ENCODE results near the gene RCOR2. TPM values are rescaled to one million over a fixed set of nuclear protein-coding genes. Genes with fewer than 3 reads are reported as not detected.

Gene RCOR2
- total and polyA plus RNA-seq, 2 of the 13 experiments (the other 11 are each of a cell fraction or from before 2014, with no cell fraction given): 8.3 to 8.5 TPM

GRCh38 chr11:63938479-63939396, 21.8 kb upstream of the RCOR2 start, which contains the start of gene NAA40 (continued):
- TF ChIP-seq ZNF740 (CRISPR knock-in tag; IDR thresholded peaks at IDR 0.05): peak; percentile 91
- peak; percentile 77 for TF ChIP-seq BHLHE40 (IDR thresholded peaks at IDR 0.05; ENCODE audit: low read length)
- no peak for TF ChIP-seq ZNF263 (CRISPR knock-in tag; IDR thresholded peaks at IDR 0.05)
- TF ChIP-seq ZNF652 (CRISPR knock-in tag; IDR thresholded peaks at IDR 0.05; ENCODE audit: borderline replicate concordance, low read depth): no peak
- 0 out of 2 replicates have a peak, but pooled peaks have one; percentile 38 for TF ChIP-seq RFXANK (CRISPR knock-in tag; IDR thresholded peaks at IDR 0.05)
- peak; percentile 63; the same call in 1 of the 2 replicates for TF ChIP-seq ZNF574 (CRISPR knock-in tag; IDR thresholded peaks at IDR 0.05)
- no peak for TF ChIP-seq IRX3 (CRISPR knock-in tag; IDR thresholded peaks at IDR 0.05; ENCODE audit: borderline replicate concordance, low read depth)
- peak; percentile 97 for TF ChIP-seq ARID4A (CRISPR knock-in tag; IDR thresholded peaks at IDR 0.05; ENCODE audit: borderline replicate concordance)
- TF ChIP-seq E2F1 (CRISPR knock-in tag; IDR thresholded peaks at IDR 0.05): peak; percentile 54; the same call in 1 of the 2 replicates
- no peak for TF ChIP-seq SMYD3 (CRISPR knock-in tag; IDR thresholded peaks at IDR 0.05)
- 0 out of 2 replicates have a peak, but pooled peaks have one; percentile 41 for TF ChIP-seq ETV6 (CRISPR knock-in tag; conservative IDR thresholded peaks at IDR 0.05)
- peak; percentile 38; the same call in 1 of the 2 replicates for TF ChIP-seq NCOA2 (CRISPR knock-in tag; IDR thresholded peaks at IDR 0.05)
- TF ChIP-seq KDM2A (CRISPR knock-in tag; IDR thresholded peaks at IDR 0.05; ENCODE audit: borderline replicate concordance, low read depth): peak; percentile 55; the same call in 1 of the 2 replicates
- TF ChIP-seq CHD2 (IDR thresholded peaks at IDR 0.05; ENCODE audit: low read depth, low read length): no peak
- no peak for TF ChIP-seq SMC3 (IDR thresholded peaks at IDR 0.05; ENCODE audit: low read length)
- peak; percentile 71 for TF ChIP-seq ZNF687 (CRISPR knock-in tag; IDR thresholded peaks at IDR 0.05)

Measured in HepG2 (cell line).